ENCODE data around the gene EFNA4.

The EFNA4 gene

DNA sequence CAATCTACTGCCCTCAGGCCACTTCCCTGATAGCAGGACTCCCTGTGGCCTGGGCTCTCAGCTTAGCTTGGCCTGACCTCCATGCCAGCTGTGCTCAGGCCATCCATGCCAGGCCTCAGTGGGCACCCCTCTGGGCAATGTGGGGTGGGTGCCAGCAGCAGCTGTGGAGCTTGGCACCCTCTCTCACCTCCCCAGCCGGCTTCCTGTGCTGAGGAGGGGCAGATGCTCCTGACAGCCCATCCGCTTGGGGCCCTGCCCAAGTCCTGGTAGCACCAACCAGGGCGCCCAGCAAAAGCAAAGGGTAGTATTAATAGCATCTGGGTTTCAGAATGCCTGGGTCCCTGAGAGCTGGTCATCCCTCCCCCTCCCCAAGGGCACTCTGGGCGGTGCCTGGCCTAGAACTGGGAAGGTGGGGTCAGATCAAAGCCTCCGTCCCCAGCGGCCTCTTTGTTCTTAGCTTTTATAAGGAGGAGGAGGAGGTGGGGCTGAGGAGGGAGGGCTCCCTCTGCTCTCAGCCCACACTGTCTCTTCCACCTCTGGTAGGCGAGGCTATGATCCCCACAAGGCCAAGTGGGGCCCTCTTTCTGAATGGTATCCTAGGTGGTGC, 6.1 kb downstream of the EFNA4 start:
- no peak for DNase-seq (ENCODE audit: insufficient read length, low spot score)
- no peak for FAIRE-seq
- no peak for TF ChIP-seq POLR2A (IDR thresholded peaks at IDR 0.05; ENCODE audit: low read depth, low read length)

DNA sequence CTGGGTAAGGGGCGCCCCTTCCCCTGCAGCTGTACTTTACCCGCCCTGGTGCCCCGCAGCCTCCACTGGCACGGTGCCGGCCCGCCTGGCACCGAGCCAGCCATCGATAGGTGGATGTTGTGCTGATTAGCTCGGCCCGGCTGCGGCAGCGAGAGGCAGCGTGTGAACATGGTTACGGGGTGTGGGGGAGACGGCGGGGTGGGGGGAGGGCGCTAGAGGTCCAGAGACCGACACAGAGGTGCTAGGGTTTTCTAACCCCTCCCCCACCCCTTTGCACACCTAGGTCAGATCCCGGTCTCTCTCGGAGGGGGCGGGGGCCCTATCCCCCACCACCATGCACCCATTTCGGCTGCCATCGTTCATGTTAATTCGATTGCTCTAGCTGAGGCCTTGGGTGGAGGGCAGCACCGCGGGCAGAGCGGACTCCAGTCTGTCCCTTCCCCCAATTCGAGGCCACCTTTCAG, 6.7 kb downstream of the EFNA4 start:
- TF ChIP-seq POLR2A (IDR thresholded peaks at IDR 0.05; ENCODE audit: low read depth, low read length): no peak
- DNase-seq (ENCODE audit: insufficient read length, low spot score) (no peak), FAIRE-seq (no peak)

DNA sequence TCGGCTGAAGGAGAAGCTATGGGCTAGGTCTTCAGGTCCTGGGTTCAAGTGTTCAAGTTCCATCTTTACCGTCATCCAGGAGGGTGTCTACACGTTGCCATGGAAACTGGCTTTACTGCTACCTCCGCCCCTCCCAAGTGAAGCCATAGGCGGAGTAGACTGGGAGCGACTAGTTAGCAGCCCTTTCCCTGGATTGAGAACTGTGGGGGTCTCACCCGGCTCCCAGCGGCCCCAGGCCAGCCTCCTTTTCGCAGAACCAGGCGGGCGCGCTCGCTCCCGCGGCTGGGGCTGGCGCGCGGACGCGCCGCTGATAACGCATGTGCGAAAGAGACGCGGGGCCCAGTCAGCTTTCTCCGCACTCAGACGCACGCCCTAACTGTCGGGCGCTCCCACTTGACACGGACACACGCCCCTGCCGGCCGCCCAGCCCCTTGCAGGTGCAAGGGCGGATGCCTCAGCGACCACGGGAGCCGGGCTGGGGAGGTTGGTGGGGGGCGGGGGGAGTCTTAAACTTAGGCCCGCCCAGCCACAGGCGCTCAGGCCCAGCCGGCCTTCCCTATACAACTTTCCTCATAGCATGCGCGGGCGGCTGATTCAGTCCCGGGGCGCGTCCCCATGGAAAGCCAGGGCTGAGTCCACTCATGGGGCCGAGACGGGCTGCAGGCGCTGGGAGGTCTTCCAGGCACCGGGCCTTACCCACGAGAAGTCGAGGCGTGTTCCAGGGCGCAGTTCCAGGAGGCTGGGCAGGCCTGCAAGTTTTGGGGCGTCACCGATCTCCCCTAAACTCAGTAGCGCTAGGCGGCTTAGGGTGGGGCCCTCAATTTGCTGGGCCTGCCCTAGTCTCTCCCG, 7.4 kb downstream of the EFNA4 start:
- DNase-seq (ENCODE audit: insufficient read length, low spot score) (no peak), FAIRE-seq (no peak)

DNA sequence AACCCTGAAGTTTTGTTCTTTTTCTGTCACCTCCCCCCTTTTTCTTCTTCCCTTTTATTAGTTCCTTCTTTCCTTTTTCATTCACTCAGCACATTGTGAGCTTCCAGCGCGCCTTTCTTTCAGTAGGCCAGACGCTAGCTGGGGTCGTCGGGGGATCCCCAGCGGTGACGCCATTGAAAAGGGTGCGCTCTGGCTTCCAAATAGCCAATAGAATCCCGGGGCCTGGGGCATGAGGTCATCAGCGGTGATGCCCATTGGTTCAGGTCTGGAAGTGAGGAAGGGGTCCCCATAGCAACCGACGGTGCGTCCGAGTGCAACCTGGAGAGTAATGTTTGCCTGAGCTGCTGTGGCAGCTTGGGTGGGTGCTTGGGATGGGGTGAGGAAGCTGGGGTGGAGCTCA, 8.2 kb downstream of the EFNA4 start:
- no peak for TF ChIP-seq POLR2A (IDR thresholded peaks at IDR 0.05; ENCODE audit: low read depth, low read length)
- FAIRE-seq (no peak), DNase-seq (ENCODE audit: insufficient read length, low spot score) (no peak)

More for the DNA sequence above, 7.4 kb downstream of the EFNA4 start:
- TF ChIP-seq POLR2A (IDR thresholded peaks at IDR 0.05; ENCODE audit: low read depth, low read length): no peak

DNA sequence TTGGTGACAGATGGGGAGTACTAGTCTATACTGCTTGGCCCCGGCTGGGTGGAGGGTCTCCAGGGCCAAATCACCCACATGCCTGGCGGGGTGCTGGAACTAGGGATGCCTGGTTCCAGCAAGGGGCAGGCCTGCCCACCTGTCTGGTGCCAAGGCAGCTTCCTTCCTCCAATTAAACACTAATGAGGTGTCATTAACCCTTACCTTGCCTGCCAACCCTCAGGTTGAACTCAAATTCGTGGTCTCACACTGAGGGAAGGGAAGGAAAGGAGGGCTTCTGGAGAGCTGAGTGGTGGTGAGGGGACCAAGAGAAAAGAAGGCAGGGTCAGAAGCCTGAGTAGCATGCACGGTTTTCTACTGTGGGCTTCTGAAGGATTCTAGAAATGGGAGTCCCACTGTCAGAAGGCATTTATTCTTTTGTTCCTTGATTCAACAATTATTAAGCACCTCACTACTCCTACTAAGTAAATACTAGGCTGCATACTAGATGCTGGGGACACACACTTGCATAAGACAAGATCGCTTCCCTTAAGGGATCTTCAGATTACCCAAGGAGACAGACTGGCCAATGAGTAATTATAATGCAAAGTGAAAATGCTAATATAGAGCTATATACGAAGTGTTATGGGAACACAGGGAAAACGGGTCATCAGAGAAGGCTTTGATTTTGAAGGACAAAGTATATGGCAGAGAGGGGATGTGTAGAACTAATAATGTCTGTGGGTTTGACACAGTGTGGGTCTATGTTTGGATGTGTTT, 9.2 kb downstream of the EFNA4 start:
- FAIRE-seq (no peak), DNase-seq (ENCODE audit: insufficient read length, low spot score) (no peak)
- no peak for TF ChIP-seq POLR2A (IDR thresholded peaks at IDR 0.05; ENCODE audit: low read depth, low read length)

DNA sequence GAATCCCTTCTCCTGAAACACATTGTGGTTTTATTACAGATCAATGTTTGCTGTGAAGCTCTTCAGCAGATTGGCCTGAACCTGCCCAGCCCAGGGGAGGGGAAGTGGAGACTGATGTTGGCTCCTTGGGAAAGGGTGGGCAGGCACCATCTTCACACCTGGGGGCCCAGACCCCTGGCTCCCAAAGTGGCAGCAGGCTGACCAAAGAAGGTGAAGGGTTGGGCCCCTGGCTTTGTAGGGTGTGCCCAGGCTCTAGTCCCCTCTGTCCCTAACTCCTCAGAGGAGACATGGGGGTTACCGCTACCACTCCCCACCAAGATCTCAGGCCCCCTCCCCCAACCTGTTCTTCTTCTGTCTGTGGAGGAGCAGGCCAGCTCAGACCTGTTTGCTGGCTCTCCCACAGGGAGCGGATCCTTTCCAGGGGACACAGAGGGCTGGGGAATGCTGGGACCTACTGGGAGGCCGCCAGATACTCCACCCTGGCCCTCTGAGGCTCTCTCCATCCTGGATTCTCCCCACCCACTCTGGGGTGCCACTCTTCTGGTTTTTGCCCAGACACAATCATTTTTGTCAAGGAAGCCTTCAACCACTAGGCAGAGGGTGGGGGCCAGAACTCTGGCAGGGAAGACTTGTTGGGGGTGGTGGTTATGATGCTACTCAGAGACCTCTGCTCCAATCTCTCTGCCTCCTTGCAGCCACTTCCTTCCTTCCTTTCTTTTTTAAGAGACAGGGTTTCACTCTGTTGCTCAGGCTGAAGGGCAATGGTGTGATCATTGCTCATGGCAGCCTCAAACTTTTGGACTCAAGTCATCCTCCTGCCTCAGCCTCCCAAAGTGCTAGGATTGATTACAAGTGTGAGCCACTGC, 10.1 kb downstream of the EFNA4 start:
- DNase-seq (ENCODE audit: insufficient read length, low spot score) (no peak), FAIRE-seq (no peak)
- no peak for TF ChIP-seq POLR2A (IDR thresholded peaks at IDR 0.05; ENCODE audit: low read depth, low read length)

DNA sequence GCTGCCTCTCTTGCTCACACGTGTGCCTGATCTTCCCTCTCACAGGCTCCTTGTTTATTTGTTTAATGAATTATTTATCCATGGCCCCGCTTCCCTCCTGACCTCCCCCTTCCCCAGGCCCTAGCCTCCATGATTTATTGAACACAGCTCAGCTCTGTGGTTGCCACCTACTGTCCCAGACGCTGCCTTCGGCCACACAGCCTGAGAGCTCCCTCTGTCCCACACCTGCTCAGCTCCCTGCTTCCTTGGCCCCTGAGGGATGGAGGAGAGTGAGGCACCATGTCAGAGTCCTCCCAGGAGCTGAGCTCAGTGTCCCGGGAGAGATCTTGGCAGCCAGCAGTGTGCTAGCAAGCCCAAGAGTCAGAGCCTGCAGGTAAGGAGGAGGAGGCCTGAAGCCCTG, 12.0 kb downstream of the EFNA4 start:
- no peak for DNase-seq (ENCODE audit: insufficient read length, low spot score)
- no peak for FAIRE-seq
- TF ChIP-seq POLR2A (IDR thresholded peaks at IDR 0.05; ENCODE audit: low read depth, low read length): no peak

DNA sequence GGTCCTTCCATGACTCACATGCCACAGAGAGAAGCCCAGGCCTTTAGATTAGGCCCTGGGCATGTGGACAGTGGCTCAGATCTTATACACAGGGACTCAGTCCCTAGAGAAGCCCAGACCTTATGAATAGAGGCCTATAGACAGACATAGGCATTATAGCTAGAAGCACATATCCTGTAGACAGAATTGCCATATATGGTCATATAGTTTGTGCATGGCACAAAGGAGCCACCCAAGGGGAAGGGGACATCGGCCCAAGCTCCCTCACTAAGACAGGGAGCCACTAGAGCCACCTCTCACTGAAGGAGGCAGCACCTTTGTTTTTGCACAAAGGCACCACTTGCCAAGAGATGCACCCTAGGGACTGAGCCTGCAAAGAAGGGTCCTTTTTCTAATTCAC, 12.8 kb downstream of the EFNA4 start:
- FAIRE-seq (no peak), DNase-seq (ENCODE audit: insufficient read length, low spot score) (no peak)
- no peak for TF ChIP-seq POLR2A (IDR thresholded peaks at IDR 0.05; ENCODE audit: low read depth, low read length)

DNA sequence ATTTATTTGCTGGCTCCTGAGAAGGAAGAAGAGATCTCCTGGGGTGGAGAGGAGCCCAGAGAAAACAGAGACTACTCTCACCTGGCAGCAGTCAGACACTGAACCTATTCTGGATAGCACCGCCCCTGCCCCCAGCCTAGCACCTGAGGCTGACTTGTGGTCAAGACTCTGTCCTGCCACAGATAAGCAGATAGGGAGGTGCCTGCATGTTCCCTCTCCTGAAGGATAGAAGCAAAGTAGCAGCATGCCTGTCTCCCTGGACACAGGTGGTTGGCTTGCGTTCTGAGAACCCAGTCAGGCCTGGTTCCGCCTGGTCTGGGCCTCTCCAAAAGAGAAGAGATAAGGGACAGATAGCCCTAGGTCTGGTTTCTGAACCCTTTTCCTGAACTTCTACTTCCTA, 13.8 kb downstream of the EFNA4 start:
- TF ChIP-seq POLR2A (IDR thresholded peaks at IDR 0.05; ENCODE audit: low read depth, low read length): no peak

DNA sequence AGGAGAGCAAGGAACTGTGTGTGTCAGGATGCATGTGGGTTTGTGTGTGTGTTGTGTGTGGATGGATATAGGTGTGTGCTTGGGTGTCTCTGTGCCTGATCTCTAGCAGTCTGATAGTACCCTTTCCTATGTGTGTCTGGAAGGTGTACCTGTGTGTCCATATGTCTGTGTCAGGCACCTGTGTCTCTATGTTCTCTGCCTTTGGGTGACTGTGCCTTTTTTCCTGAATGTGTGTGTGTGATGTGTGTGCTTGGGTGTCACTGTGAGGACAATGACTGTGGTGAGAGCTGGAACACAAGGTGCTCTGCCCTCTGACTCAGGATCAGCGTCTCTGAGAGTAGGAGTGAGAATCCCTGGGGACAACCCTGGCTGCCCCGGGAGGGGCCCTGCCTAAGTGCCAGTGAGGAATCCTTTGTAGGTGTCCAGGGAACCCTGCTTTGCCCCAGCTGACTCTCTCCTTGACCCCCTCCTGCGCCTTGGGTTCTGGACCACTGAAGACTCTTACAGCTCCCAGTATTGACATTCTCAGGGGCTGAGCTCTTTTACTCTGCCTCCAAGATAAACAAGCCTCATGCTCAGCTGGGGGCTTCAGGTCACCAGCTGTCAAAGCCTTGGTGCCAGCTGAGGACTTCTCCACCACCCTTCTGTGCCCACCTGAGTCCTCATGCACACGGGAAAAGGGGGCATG, 14.4 kb downstream of the EFNA4 start:
- TF ChIP-seq POLR2A (IDR thresholded peaks at IDR 0.05; ENCODE audit: low read depth, low read length): no peak
- no peak for FAIRE-seq
- no peak for DNase-seq (ENCODE audit: insufficient read length, low spot score)

More for the DNA sequence above, 13.8 kb downstream of the EFNA4 start:
- no peak for FAIRE-seq
- no peak for DNase-seq (ENCODE audit: insufficient read length, low spot score)

DNA sequence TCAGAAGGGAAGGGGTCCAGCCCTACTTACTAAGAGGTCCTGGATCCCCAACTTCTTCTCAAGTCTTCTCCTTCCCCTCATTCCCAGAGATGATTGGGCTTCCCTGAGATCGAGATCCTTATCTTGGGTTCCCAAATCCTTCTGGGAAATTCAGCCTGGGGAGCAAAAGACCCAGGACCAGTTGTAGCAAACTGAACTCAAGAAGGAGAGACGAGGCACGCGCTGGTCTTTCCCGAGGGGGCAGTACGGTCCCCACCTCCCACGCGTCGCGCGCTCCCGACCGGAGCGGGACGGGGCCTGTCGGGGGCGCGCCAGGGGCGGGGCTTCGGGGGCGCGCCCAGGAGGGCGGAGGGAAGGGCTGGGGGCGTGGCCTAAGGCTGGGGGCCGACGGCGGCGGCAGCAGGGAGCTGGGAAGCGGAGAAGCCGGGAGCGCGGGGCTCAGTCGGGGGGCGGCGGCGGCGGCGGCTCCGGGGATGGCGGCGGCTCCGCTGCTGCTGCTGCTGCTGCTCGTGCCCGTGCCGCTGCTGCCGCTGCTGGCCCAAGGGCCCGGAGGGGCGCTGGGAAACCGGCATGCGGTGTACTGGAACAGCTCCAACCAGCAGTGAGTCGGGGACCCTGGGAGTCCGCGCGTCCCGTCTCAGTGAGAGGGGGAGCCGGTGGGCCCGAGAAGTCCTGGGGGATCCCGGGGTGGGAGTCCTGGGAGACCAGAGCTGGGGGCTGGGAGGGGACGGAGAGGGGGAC, 15.1 kb downstream of the EFNA4 start, which contains the start of gene EFNA3:
Gene EFNA3 (plus strand): TSS at position 369 of the 741 bp plus-strand sequence. CDS start 105 bp downstream, at position 474.
- FAIRE-seq (no peak), DNase-seq (ENCODE audit: insufficient read length, low spot score) (peak; percentile 89)
- TF ChIP-seq POLR2A (IDR thresholded peaks at IDR 0.05; ENCODE audit: low read depth, low read length): no peak

DNA sequence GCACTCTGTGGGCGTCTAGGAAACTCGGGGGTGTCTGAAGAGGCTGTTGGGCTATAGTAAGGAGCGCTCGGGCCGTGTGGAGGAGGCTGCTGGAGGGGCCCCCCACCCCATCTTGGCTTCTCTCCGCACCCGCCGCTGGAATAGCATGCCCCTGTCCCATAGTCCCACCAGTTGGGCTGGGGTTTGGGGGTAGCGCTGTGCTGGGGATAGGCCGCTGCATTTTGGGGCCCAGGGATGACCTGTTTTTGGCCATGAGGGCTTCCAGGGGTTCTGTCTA, 15.6 kb downstream of the EFNA4 start:
- DNase-seq (ENCODE audit: insufficient read length, low spot score) (no peak), FAIRE-seq (no peak)
- no peak for TF ChIP-seq POLR2A (IDR thresholded peaks at IDR 0.05; ENCODE audit: low read depth, low read length)
